ENCODE data around the gene TMEM185B.

The TMEM185B gene

GRCh38 chr2:120231974-120232635 is 8.9 kb upstream of the TMEM185B start:
- in situ Hi-C loops (cut with HindIII; ENCODE audit: low sequenced_read_pairs) = no loop called here

- in situ Hi-C loops (cut with HindIII; ENCODE audit: low sequenced_read_pairs) = no loop called here
Measured at GRCh38 chr2:120231564-120231973, 8.4 kb upstream of the TMEM185B start.

DNA sequence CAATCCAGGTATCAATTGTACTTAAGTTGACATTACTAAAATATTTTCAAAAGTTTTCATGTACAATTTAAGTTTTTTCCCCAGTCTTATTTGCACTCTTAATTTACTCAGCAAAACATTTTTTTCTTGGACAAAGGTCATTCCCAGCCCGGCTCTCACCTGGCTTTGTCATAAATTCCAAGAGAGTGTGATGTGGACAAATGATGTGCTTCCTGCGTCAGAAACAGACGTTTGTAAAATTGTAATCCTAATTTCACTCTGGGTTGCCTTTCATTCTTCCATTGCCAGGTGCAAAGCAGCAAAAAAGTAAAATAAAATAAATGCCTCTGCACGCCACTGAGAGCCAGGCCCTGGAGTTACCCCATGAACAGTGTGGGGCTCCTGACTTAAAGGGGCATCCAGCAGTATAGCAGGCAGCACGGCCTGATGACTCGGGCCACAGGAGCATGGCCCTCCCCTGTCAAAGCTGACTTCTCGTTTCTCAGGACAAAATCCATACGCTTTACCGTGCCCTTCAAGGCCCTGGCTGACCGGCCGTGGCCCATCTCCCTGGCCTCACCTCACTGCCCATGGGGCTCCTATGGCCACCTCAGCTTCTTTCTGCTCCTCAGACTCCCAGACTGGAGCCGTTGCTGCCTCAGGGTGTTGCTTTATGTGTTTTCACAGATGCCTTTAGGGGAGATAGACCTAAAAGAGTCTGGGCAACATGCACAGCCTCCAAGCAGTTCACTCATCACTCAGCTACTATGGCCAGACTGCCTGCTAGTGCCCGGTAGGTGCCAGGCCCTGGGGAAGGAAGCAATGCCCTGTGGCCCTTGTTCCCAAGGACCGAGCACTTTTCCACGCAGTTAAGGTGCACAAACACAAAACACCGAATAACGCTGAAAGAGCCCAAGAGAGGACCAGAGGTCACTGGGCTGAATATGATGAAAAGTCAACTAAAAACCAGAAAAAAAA is 7.6 kb upstream of the TMEM185B start:
- in situ Hi-C loops (cut with HindIII; ENCODE audit: low sequenced_read_pairs) = no loop called here

DNA sequence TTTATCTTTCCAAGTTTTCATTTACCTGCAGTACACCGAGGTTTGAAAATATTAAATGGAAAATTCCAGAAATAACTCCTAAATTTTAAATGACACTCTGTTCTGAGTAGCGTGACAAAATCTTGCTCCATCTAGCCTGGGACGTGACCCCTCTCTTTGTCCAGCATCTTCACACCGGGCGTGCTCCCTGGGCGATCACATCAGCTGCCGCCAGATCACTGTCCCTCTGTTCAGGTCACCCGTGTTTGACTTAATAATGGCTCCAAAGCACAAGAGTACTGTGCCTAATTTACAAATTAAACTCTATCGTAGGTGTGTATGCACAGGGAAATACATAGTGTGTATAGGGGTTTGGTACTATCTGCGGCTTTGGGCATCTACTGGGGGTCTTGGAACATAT is 6.1 kb upstream of the TMEM185B start:
- in situ Hi-C loops (cut with HindIII; ENCODE audit: low sequenced_read_pairs) = no loop called here

GRCh38 chr2:120228503-120228902 is 5.3 kb upstream of the TMEM185B start:
- in situ Hi-C loops (cut with HindIII; ENCODE audit: low sequenced_read_pairs) = no loop called here

DNA sequence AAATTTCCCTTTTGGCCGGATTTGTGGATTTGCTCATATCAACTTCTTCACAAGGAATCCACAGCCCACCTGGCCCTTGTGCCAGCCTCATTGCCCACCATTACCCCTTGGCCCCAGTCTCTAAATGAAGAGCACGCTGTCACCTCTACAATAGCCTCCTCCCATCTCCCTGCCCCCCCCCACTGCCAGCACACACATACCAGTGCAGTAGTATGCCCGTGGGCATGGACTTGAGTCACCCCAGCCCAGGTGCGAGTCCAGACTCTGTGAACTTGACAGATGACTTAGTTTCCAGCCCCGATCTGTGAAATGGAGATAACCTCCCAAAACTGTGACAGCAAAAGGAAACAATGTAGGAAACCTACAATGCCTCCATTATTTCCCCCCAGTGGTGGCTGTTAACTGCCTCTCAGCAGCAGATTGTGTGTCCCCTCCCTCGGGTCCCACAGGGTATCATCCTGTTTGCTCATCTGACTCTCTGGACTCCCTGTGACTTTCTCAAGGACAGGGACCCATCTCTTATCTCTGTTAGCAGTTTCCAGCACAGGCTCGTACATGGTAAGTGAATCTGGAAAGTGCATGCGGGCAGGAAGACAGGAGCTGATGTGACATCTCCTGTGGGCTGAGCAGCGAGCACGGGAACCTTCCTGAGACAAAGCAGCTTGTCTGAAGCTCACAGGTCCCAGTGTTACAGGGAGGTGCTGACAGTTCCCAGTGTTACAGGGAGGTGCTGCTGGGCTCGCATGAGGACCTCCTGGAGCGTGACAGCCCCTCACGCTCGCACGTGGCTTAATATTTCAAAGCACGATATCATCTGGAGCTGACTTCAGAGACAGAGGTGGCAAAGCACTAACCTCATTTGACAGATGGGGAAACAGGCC is 4.2 kb upstream of the TMEM185B start:
- in situ Hi-C loops (cut with HindIII; ENCODE audit: low sequenced_read_pairs) = no loop called here

- in situ Hi-C loops (cut with HindIII; ENCODE audit: low sequenced_read_pairs) = no loop called here
Measured at GRCh38 chr2:120226316-120226715, 3.1 kb upstream of the TMEM185B start.

GRCh38 chr2:120225549-120226065 is 2.4 kb upstream of the TMEM185B start:
- in situ Hi-C loops (cut with HindIII; ENCODE audit: low sequenced_read_pairs) = no loop called here

DNA sequence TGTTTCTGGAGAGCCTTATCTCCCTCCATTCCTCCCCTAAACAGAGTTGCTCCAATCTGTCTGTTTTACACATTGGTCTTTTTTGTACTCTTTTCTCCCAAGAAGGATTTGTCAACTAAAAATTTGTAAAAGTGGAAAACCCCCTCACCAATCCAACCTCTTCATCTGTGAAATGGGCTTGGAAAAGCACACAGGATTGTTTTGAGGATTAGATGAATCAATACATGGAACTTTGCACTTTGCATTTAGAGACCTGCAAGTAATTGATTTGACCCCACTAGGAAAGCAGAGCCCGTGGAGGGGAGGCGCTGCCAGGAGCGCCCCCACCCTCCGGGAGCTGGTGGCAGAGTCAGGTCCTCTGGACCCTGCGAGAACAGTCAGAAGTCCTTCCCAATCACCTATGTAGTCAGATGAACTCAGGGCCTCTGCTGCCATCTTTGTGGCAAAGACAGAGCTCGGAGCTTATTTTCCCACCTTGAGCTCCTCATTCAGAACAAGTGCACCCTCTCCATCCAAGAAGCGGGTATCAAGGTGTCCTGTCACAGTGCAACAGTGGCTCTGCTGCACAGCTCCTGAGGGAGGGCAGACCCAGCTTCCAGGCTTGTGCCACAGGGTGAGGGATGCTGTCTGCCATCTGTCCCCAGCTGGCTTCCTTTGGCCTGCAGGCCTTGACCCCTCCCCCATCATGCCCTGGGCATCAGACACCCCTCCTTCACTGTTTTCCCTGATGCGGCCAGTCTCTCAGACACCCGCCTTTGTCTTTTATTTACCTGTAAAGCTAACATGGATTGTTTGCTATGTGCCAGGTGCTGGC is 1.7 kb upstream of the TMEM185B start:
- in situ Hi-C loops (cut with HindIII; ENCODE audit: low sequenced_read_pairs) = no loop called here

GRCh38 chr2:120224256-120224655 is 1.1 kb upstream of the TMEM185B start:
- in situ Hi-C loops (cut with HindIII; ENCODE audit: low sequenced_read_pairs) = no loop called here

DNA sequence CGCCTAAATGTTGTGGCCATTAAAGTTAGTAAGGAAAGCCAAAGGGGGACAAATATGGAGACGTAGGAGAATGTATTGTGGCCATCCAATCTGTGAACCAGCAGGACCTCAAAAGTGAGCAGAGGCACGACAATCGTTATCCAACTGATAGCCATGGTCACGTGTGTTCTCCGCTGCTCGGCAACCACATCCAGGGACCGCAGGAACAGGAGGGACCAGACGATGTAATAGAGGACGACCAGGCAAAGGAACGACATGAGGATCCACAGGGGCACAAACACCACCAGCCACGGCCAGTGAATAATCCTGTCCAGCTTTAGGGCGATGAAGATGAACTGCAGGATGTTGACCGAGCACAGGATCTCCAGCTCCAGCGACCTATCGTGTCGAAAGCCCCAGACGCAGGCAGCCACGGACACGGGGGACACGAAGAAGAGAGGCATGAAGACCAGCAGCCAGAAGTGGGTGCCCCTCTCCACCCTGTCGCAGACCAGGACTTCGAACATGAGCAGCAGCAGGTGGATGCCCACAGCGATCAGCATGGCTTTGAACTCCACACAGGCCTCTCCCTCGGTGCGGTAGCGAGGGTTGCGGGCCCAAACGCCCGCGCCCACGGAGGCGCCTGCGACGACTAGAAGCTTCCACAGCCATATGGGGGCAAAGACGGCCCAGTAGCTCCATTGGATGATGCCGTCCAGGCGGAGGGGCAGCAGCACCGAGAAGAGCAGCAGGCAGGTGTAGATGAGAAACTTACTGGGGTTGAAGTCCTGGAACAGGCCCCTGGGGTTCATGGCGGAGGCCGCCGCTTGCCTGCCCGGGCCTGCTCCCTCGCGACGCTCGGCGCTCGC is 790 bp downstream of the TMEM185B start:
- in situ Hi-C loops (cut with HindIII; ENCODE audit: low sequenced_read_pairs) = no loop called here

- in situ Hi-C loops (cut with HindIII; ENCODE audit: low sequenced_read_pairs) = no loop called here
Measured at GRCh38 chr2:120221616-120222015, 1.6 kb downstream of the TMEM185B start.

- in situ Hi-C loops (cut with HindIII; ENCODE audit: low sequenced_read_pairs) = no loop called here
Measured at GRCh38 chr2:120220756-120221155, 2.4 kb downstream of the TMEM185B start.

DNA sequence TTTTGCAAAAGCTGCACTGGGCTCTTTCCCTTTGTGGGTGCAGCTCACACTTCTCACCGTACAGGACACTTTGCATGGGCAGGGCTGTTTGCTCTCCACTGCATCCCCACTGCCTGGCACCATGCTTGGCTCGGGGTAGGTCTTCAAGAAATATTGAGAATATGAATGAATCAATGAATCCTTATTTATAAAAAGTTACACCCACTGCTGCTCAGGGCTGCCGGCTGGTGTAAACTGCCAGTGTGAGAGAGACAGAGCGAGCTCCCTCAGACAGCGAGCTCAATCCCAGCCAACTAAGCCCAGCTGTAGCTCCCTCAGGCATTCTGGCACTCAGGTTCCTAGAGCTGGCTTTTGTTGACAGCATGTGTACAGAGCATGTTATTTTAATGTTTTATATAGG is 3.4 kb downstream of the TMEM185B start:
- in situ Hi-C loops (cut with HindIII; ENCODE audit: low sequenced_read_pairs) = no loop called here

GRCh38 chr2:120219291-120219690 is 3.9 kb downstream of the TMEM185B start:
- in situ Hi-C loops (cut with HindIII; ENCODE audit: low sequenced_read_pairs) = no loop called here

- in situ Hi-C loops (cut with HindIII; ENCODE audit: low sequenced_read_pairs) = no loop called here
Measured at GRCh38 chr2:120218181-120218580, 5.0 kb downstream of the TMEM185B start.

DNA sequence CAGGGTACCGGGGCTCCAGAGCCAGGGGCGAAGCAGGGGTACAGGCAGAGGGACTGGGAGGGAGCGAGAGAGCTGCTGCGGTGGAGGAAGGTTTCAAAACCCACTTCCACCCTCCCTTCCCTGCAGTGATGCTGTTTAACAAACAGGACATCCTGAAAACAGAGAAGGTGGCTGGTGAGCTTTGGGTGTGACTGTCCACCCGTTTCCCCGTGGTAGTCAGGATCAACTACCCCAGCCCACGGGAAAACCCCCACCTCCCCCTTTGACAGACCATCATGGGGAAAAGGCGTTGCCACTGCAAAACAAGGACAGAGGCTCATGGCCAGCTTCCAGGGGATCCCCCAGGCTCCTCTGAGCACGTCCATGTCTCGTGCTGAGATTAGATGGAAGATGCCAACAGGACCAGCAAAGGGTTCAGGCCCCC is 12.9 kb downstream of the TMEM185B start:
- in situ Hi-C loops (cut with HindIII; ENCODE audit: low sequenced_read_pairs) = no loop called here

- in situ Hi-C loops (cut with HindIII; ENCODE audit: low sequenced_read_pairs) = no loop called here
Measured at GRCh38 chr2:120209427-120210269, 13.6 kb downstream of the TMEM185B start.

Data from DLD1 (cell line).